NCI-H774 (cell line): ENCODE data around the gene BBIP1.
A peak's percentile ranks its signal among the peaks of the same experiment; 100 is the strongest.
"Not testable (repeated sequence)": the region's sequence is repeated elsewhere in the genome, so short reads cannot be mapped to it uniquely, and the experiment has no call there.

Experiments
- DNase-seq: peaks from one replicate; lab custom pipeline; 2025; lab: John Stamatoyannopoulos, UW

Gene BBIP1

GRCh38 chr10:110923856-110924493 is 5.0 kb upstream of the BBIP1 start:
- DNase-seq = no peak

GRCh38 chr10:110919971-110920881 is 1.2 kb upstream of the BBIP1 start:
- DNase-seq = no peak

- no peak for DNase-seq
Measured at GRCh38 chr10:110919349-110919931, 460 bp upstream of the BBIP1 start, which contains the start of gene SHOC2. Gene SHOC2, plus strand, starts transcription at chr10:110919604. Its CDS starts 44,755 bp downstream, at chr10:110964359.

- DNase-seq = no peak
Measured at GRCh38 chr10:110918269-110918642, 724 bp downstream of the BBIP1 start.

GRCh38 chr10:110916554-110917346 is 2.2 kb downstream of the BBIP1 start:
- no peak for DNase-seq

- DNase-seq = not testable (repeated sequence)
Measured at GRCh38 chr10:110915600-110915999, 3.4 kb downstream of the BBIP1 start.

GRCh38 chr10:110915035-110915434 is 3.9 kb downstream of the BBIP1 start:
- DNase-seq = no peak

- DNase-seq = no peak
Measured at GRCh38 chr10:110914431-110914830, 4.5 kb downstream of the BBIP1 start.

- no peak for DNase-seq
Measured at GRCh38 chr10:110912374-110912773, 6.6 kb downstream of the BBIP1 start.

- DNase-seq = no peak
Measured at GRCh38 chr10:110910138-110910537, 8.8 kb downstream of the BBIP1 start.

GRCh38 chr10:110903280-110904278 is 15.4 kb downstream of the BBIP1 start:
- no peak for DNase-seq

- no peak for DNase-seq
Measured at GRCh38 chr10:110901954-110902819, 16.8 kb downstream of the BBIP1 start.

- DNase-seq = no peak
Measured at GRCh38 chr10:110900983-110901382, 18.0 kb downstream of the BBIP1 start.

- DNase-seq = no peak
Measured at GRCh38 chr10:110898391-110898790, 20.6 kb downstream of the BBIP1 start.

GRCh38 chr10:110897184-110897583 is 21.8 kb downstream of the BBIP1 start:
- no peak for DNase-seq

- DNase-seq = peak; percentile 0
Measured at GRCh38 chr10:110893559-110894179, 25.3 kb downstream of the BBIP1 start.

- no peak for DNase-seq
Measured at GRCh38 chr10:110892602-110893288, 26.2 kb downstream of the BBIP1 start.

- DNase-seq = no peak
Measured at GRCh38 chr10:110887560-110887959, 31.4 kb downstream of the BBIP1 start.
